HCT116 (cell line): ENCODE measurements around the gene ZDHHC1. TPM values are rescaled to one million over a fixed set of nuclear protein-coding genes. Genes with fewer than 3 reads are reported as not detected.

Source experiments
- ATAC-seq: fragments of 200-7000 bp; cut with Tn5 transposase; 2 replicates; pipeline ENCODE4 v1.9.1; 2020; ENCODE audit warnings: mild to moderate bottlenecking, moderate library complexity
- BruUV-seq: library from RNA; stranded (reverse); fragments of 400-500 nt; replicated peaks from 2 replicates; lab custom pipeline; 2021; lab: Mats Ljungman, UMichigan
- CTCF ChIA-PET: fragments of 300-600 bp; sonication (Branson Sonifier 250); formaldehyde crosslinking; loops from one replicate; lab custom pipeline; 2021; ENCODE audit warnings: antibody characterized with exemption; lab: Charles Lee
- POLR2A ChIA-PET: fragments of 300-600, 350-600 bp; sonication (Branson Sonifier 250); formaldehyde crosslinking; loops from one replicate; lab custom pipeline; 2021; ENCODE audit warnings: antibody characterized with exemption; lab: Charles Lee
- RAD21 ChIA-PET, 2 experiments: fragments of 300-600 bp; sonication (Branson Sonifier 250); formaldehyde crosslinking; loops; one replicate each; lab custom pipeline; 2023; ENCODE audit warnings: low total read pairs in 2 of 2; ENCODE audit not compliant: uncharacterized antibody in 2 of 2, unreplicated experiment in 2 of 2, low non-redundant PET in 1 of 2; lab: Charles Lee
- DNase-seq: peaks from one replicate; pipeline ENCODE4 v3.0.0-alpha.2; 2010; ENCODE audit warnings: low read depth, low spot score
- H2AFZ ChIP-seq: fragments of 200-600 bp; shearing (Covaris generic), sonication (generic); 2 replicates; pipeline ENCODE4 v1.6.1; 2017; ENCODE audit warnings: low read depth, mixed run types, mixed read lengths, antibody characterized with exemption, low read length; ENCODE audit not compliant: poor library complexity, severe bottlenecking
- H3K27ac ChIP-seq: 2 replicates; pipeline ENCODE4 v1.5.1; 2012; ENCODE audit warnings: low read depth, low read length
- H3K27me3 ChIP-seq: fragments of 200-600 bp; sonication (generic); 2 replicates; pipeline ENCODE4 v1.6.1; 2016; ENCODE audit warnings: mixed run types, low read length, mixed read lengths; ENCODE audit not compliant: insufficient read depth
- H3K36me3 ChIP-seq, 2 experiments: fragments of 200-500 bp in 1 of 2; fragments of 200-600 bp in 1 of 2; sonication (Bioruptor generic) in 1 of 2; sonication (generic) in 1 of 2; 2 replicates each; pipeline versions ENCODE4 v1.5.1 to v1.6.1; 2014 to 2016; ENCODE audit warnings: low read length in 2 of 2, inconsistent platforms in 1 of 2, mixed read lengths in 1 of 2, mixed run types in 1 of 2; ENCODE audit not compliant: insufficient read depth in 2 of 2, control insufficient read depth in 1 of 2
- H3K4me1 ChIP-seq, 2 experiments: fragments of 200-600 bp in 1 of 2; sonication (generic) in 1 of 2; 2 replicates each; pipeline versions ENCODE4 v1.5.1 to v1.6.1; 2012 to 2017; ENCODE audit warnings: low read length in 2 of 2, inconsistent platforms in 1 of 2, mild to moderate bottlenecking in 1 of 2, mixed read lengths in 1 of 2, mixed run types in 1 of 2, moderate library complexity in 1 of 2; ENCODE audit not compliant: insufficient read depth in 2 of 2, control insufficient read depth in 1 of 2
- H3K4me2 ChIP-seq: fragments of 200-600 bp; sonication (generic); 2 replicates; pipeline ENCODE4 v1.6.1; 2017; ENCODE audit warnings: mixed run types, low read length, mixed read lengths
- H3K4me3 ChIP-seq, 2 experiments: fragments of 200-600 bp in 1 of 2; sonication (generic) in 1 of 2; replicated peaks in 1 of 2; 2 replicates each; pipeline ENCODE4 v1.5.1; 2011 to 2016; ENCODE audit warnings: low read length in 2 of 2, control low read depth in 1 of 2, low read depth in 1 of 2, mild to moderate bottlenecking in 1 of 2, mixed read lengths in 1 of 2, mixed run types in 1 of 2
- H3K79me2 ChIP-seq: fragments of 200-600 bp; sonication (generic); 2 replicates; pipeline ENCODE4 v1.6.1; 2017; ENCODE audit warnings: mild to moderate bottlenecking, mixed run types, low read length, moderate library complexity, mixed read lengths; ENCODE audit not compliant: insufficient read depth
- H3K9ac ChIP-seq: fragments of 200-600 bp; sonication (generic); 2 replicates; pipeline ENCODE4 v1.6.1; 2016; ENCODE audit warnings: low read length, mixed read lengths
- H3K9me2 ChIP-seq: fragments of 200-600 bp; sonication (generic), shearing (Covaris generic); 2 replicates; pipeline ENCODE4 v1.6.1; 2017; ENCODE audit warnings: mixed run types, mild to moderate bottlenecking, moderate library complexity; ENCODE audit not compliant: insufficient read depth
- H3K9me3 ChIP-seq, 2 experiments: fragments of 200-500 bp in 1 of 2; fragments of 200-600 bp in 1 of 2; sonication (Bioruptor generic) in 1 of 2; sonication (generic) in 1 of 2; 2 replicates each; pipeline ENCODE4 v1.6.1; 2014 to 2017; ENCODE audit warnings: low read length in 2 of 2, mixed read lengths in 2 of 2, inconsistent platforms in 1 of 2, low read depth in 1 of 2, mild to moderate bottlenecking in 1 of 2, mixed run types in 1 of 2, moderate library complexity in 1 of 2; ENCODE audit not compliant: control insufficient read depth in 1 of 2, insufficient read depth in 1 of 2
- H4K20me1 ChIP-seq: fragments of 200-600 bp; sonication (generic), shearing (Covaris generic); 2 replicates; pipeline ENCODE4 v1.6.1; 2017; ENCODE audit warnings: mixed run types, mild to moderate bottlenecking, moderate library complexity; ENCODE audit not compliant: insufficient read depth
- CBX3 ChIP-seq: IDR thresholded peaks from 2 replicates; pipeline ENCODE4 v1.6.1; 2012; ENCODE audit warnings: low read depth
- CEBPB ChIP-seq: IDR thresholded peaks from 2 replicates; pipeline ENCODE4 v1.6.1; 2012; ENCODE audit warnings: low read depth
- CTCF ChIP-seq, 3 experiments: fragments of 200-600 bp in 1 of 3; sonication (generic) in 1 of 3; IDR thresholded peaks in 2 of 3; conservative IDR thresholded peaks in 1 of 3; 2 replicates each; pipeline ENCODE4 v1.5.1; 2012 to 2017; ENCODE audit warnings: low read depth in 2 of 3, low read length in 2 of 3, antibody characterized with exemption in 1 of 3, borderline replicate concordance in 1 of 3, control low read depth in 1 of 3, mild to moderate bottlenecking in 1 of 3, mixed read lengths in 1 of 3, mixed run types in 1 of 3, moderate library complexity in 1 of 3; ENCODE audit not compliant: insufficient read depth in 1 of 3
- EGR1 ChIP-seq: IDR thresholded peaks from 2 replicates; pipeline ENCODE4 v1.6.1; 2012; ENCODE audit warnings: low read depth
- EZH2 ChIP-seq: fragments of 200-600 bp; sonication (generic); IDR thresholded peaks from 2 replicates; pipeline ENCODE4 v1.6.1; 2017; ENCODE audit warnings: antibody characterized with exemption, mixed run types
- POLR2AphosphoS5 ChIP-seq: IDR thresholded peaks from 2 replicates; pipeline ENCODE4 v1.6.1; 2011; ENCODE audit warnings: mild to moderate bottlenecking, low read depth, low read length, moderate library complexity
- RAD21 ChIP-seq: IDR thresholded peaks from 2 replicates; pipeline ENCODE4 v1.6.1; 2012; ENCODE audit warnings: low read depth, mild to moderate bottlenecking
- TCF7L2 ChIP-seq: IDR thresholded peaks from 2 replicates; pipeline ENCODE4 v1.7.0; 2011; ENCODE audit warnings: borderline replicate concordance, inconsistent platforms; ENCODE audit not compliant: insufficient read depth, insufficient read length; ENCODE audit errors: extremely low read depth
- ZBTB33 ChIP-seq: IDR thresholded peaks from 2 replicates; pipeline ENCODE4 v1.6.1; 2011; ENCODE audit warnings: mild to moderate bottlenecking, low read length, moderate library complexity; ENCODE audit not compliant: insufficient replicate concordance; ENCODE audit errors: extremely low read depth
- intact Hi-C: fragments of 100-400 bp; cut with micrococcal nuclease; formaldehyde crosslinking; loops from 2 replicates; pipeline ENCODE4 v1.10.0; 2022
- total RNA-seq: library from RNA; stranded (reverse); gene quantifications from one replicate; pipeline ENCODE4 v1.2.1, GENCODE V29; 2021; ENCODE audit not compliant: unreplicated experiment

Gene ZDHHC1
- total RNA-seq, 1 experiment from 2014 or later, result 9.1 TPM

GRCh38 chr16:67386861-67387455 is 29.3 kb downstream of the ZDHHC1 start:
- BruUV-seq, result no TSS peak
- Histone ChIP-seq H3K79me2 (no peaks in the 10 kb centered on the region), H3K27ac (no peak overlapping the region), H4K20me1 (no peaks in the 10 kb centered on the region), H3K9me3 (no peaks in the 10 kb centered on the region), H3K9ac (no peak overlapping the region), H3K4me3 (no peak overlapping the region), H2AFZ (no peak overlapping the region), H3K27me3 (no peaks in the 10 kb centered on the region), H3K9me2 (no peaks in the 10 kb centered on the region), H3K36me3 (no peaks in the 10 kb centered on the region), H3K4me1 (no peaks in the 10 kb centered on the region), H3K4me2 (no peak overlapping the region)
- ChIA-PET RAD21 (interaction anchor here in 1 of 2 experiments (0.7 kb wide), 1 partner anchor 127 kb away, joined by 3 read pairs; no protein-coding TSS in a partner anchor), CTCF (no interaction called here), POLR2A (interaction anchor here (0.6 kb wide), 2 partner anchors 108 to 109 kb away, joined by 3 to 8 read pairs; no protein-coding TSS in a partner anchor)
- DNase-seq, result no peak
- TF ChIP-seq CTCF (IDR thresholded peaks at IDR 0.05 in 2 of 3, conservative IDR thresholded peaks at IDR 0.05 in 1 of 3; ENCODE audit: borderline replicate concordance in 1 of 3, insufficient read depth in 1 of 3, low read depth in 2 of 3, low read length in 2 of 3), result no peak
- ATAC-seq, result no peak
- intact Hi-C loops, result no loop called here

GRCh38 chr16:67384778-67385510 is 31.3 kb downstream of the ZDHHC1 start:
- Histone ChIP-seq H2AFZ (no peak overlapping the region), H3K79me2 (no peaks in the 10 kb centered on the region), H3K4me3 (no peak overlapping the region), H3K27me3 (no peaks in the 10 kb centered on the region), H3K36me3 (no peaks in the 10 kb centered on the region), H3K4me2 (no peak overlapping the region), H3K9me2 (no peaks in the 10 kb centered on the region), H3K9me3 (no peaks in the 10 kb centered on the region), H4K20me1 (no peaks in the 10 kb centered on the region), H3K4me1 (no peaks in the 10 kb centered on the region), H3K27ac (no peak overlapping the region), H3K9ac (no peak overlapping the region)
- RAD21 ChIA-PET, result no interaction called here
- POLR2A ChIA-PET, result no interaction called here
- ATAC-seq, result no peak
- TF ChIP-seq ZBTB33, result no peak
- TF ChIP-seq POLR2AphosphoS5, result no peak
- no peak for TF ChIP-seq EZH2
- no peak for TF ChIP-seq TCF7L2
- no peak for TF ChIP-seq EGR1
- TF ChIP-seq RAD21, result no peak
- TF ChIP-seq CEBPB, result no peak
- TF ChIP-seq CBX3, result no peak
- intact Hi-C loops, result no loop called here
- no TSS peak for BruUV-seq
- DNase-seq, result no peak
- CTCF ChIA-PET, result no interaction called here
